Fibroblast of the conjunctiva (primary cell): ENCODE data around the gene ZNF92.
"Not testable (repeated sequence)": the region's sequence is repeated elsewhere in the genome, so short reads cannot be mapped to it uniquely, and the experiment has no call there.

ENCODE experiments used
- DNase-seq: peaks from one replicate; pipeline ENCODE4 v3.0.0-alpha.2; 2010; ENCODE audit warnings: low read depth

Gene ZNF92

DNA sequence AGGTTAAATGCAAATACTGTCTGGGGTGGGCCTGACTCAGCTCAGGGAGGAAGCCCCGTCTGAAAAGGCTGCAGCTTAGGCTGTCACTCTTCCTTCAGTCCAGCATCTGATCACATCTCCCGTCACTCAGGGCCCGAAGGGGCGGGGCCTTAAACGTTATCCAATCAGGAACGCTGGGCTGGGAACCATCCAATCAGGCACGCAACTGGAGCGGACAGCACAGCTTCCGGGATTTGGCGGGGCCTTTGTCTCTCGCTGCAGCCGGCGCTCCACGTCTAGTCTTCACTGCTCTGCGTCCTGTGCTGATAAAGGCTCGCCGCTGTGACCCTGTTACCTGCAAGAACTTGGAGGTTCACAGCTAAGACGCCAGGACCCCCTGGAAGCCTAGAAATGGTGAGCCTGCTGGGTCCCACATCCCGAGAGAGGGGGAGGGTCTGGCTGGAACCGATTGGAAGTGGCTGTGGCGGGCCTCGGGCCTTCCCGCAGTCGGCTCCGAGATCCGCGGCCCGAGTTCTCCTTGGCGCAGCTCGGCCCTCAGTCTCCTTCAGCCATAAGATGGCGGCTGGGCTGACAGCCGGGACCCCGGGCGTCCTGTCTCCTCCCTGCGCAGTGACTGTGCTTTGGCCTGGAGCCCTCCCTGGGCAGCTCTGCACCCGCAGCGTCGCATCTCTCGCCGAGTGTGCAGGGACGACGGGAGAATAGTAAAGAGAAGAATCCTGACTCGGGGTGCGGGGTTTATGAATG is at the start of gene ZNF92:
ZNF92 (plus strand) TSS at position 248 of the 744 bp plus-strand sequence; CDS start at position 391, 143 bp downstream.
- peak; percentile 88 for DNase-seq

DNA sequence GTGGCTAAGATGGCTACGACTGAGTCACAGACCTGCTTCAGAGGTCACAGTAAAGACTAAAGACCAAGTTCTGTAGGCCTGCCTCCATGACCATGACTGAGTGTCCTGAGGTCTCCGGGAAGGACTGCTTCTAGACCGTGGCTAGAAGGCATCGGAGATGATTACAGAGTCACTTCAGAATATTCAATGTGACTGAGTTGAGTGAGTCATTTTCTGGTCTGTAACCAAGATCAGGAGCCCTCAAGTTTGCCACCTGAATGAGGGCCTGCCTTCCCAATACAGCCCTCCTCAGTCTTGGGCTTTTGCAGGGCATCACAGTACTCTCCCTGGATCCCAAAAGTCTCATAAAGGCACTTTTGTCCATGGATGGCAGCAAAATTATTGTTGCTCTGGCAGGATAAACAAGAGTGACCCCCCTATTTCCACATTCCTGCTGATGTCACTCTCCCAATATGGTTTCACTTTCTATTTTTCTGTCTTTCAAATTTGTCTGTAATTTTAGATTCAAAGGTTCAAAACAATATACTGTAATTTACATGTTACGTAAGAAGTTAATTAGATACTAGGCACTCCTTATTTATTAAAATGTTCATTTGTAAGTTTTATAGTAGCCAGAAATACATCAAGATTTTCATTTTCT is 47.7 kb upstream of the ZNF92 start:
- DNase-seq, result no peak

DNA sequence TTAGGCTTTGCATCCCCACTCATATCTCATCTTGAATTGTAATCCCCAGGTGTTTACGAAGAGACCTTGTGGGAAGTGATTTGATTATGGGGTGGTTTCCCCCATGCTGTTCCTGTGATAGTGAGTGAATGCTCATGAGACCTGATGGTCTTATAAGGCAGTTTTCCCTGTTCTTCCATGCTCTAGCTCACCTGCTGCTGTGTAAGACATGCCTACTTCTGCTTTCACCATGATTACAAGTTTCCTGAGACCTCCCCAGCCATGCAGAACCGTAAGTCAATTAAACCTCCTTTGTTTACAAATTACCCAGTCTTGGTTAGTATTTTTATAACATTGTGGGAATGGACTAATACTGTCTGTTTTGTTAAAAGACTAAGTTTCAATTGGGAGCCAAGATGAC is 35.3 kb upstream of the ZNF92 start:
- DNase-seq, result no peak

DNA sequence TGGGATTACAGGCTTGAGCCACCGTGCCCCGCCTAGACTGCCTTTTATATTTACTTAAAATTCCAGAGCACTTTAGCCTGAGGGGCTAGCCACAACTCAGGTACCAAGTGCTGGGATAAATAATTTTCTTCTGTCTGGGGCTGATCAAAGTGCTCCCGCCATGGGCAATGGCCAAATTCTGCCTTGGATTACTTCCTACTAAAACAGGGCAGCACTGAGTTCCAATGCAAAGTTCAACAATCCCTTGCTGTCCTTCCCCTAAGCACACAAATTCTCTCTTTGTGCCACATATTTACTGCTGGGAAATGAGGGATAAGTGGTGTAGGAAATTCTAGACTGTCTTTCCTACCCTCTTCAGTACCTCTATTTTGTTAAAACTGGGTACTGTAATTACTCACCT is 34.4 kb upstream of the ZNF92 start:
- DNase-seq, result no peak

DNA sequence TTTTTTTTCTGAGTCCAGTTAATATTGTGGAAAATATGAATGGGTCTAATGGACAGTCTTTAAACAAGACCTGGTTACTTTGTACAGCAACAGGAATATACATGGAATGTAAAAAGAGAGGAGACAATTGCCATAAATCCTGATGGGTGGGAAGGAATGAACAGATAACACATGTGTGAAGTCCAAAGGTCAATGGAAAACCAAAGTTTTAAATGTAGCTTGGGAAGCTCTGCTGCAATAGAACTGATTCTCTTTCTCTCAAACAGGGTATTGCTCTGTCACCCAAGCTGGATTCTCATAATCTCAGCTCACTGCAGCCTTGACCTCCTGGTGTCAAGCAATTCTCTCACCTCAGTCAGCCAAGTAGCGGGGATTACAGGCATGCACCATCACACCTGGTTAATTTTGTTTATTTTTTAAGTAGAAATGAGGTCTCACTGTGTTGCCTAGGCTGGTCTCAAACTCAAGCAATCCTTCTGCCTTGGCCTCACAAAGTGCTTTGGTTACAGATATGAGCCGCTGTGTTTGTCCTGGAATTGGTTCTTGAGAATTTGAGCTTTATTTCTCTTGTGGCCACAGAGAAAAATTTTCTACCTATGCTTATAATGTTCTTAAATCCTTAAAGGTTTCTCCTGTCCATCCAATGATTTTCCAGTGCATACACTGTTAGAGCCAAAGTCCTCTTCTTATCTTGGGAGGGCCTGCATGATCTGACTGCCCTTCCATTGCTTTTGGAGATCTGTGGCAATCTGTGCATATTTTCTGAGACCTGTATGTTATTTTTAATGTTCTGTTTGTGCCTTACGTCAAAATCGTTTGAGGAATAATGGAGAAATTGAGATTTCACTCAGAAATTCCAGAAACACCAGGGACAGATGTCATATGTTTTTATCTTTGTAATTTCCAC is 30.7 kb upstream of the ZNF92 start:
- DNase-seq, result no peak

DNA sequence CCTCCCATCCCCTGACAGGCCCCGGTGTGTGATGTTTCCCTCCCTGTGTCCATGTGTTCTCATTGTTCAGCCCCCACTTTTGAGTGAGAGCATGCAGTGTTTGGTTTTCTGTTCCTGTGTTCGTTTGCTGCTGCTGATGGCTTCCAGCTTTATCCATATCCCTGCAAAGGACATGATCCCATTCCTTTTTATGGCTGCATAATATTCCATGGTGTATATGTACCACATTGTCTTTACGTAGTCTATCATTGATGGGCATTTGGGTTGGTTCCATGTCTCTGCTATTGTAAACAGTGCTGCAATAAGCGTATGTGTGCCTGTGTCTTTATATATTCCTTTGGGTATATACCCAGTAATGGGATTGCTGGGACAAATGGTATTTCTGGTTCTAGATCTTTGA is 29.1 kb upstream of the ZNF92 start:
- not testable (repeated sequence) for DNase-seq

DNA sequence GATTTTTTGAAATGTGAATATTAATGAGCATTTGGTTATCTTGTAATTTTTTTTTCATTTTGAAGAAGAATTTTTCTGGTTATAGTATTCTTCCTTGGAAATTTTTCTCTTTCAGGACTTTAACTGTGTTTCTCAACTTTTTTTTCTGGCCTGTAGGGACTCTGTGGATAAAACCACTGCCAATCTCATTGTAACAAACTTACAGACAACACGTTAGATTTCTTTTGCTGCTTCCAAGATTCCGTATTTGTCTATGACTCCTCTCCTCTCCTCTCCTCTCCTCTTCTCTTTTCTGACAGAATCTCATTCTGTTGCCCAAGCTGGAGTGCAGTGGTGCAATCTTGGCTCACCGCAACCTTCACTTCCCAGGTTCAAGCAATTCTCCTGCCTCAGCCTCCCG is 19.4 kb upstream of the ZNF92 start:
- DNase-seq, result no peak

DNA sequence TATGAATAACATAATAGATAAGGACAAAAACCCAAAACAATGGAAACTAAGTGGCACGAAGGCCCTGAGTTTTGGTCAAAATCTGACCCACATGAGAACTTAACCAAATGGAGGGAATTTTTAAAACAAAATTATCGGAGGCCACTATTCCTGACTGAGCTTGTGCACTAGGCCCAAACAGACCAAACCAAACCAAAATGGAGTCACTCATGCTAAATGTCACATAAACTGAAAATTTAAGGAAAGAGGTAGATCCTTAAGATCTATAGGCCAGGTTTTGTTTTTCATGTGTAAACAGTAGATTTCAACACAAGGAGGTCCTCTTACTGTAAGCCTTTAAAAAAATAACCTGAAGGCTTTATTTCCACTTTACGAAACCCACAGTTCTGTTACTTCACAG is 3.8 kb upstream of the ZNF92 start:
- DNase-seq, result no peak

DNA sequence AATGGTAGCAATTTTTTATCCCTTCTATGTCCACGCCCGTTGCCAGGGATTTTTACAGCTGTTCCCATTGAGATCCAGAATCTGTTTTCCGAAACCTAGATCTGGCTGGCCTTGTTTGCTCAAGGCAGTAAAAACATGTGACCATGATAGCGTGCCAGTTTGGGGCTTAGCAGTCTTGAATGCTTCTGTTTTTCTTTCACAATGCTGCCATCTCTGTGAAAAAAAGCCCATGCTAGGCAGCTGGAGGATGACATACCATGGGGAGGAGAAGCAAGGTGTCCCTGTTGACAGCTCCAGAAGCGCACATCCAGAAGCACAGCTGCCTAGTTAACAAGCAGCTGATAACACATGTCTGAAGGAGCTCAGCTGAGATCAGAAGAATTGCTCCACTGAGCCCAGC is 2.2 kb upstream of the ZNF92 start:
- DNase-seq, result peak; percentile 2

DNA sequence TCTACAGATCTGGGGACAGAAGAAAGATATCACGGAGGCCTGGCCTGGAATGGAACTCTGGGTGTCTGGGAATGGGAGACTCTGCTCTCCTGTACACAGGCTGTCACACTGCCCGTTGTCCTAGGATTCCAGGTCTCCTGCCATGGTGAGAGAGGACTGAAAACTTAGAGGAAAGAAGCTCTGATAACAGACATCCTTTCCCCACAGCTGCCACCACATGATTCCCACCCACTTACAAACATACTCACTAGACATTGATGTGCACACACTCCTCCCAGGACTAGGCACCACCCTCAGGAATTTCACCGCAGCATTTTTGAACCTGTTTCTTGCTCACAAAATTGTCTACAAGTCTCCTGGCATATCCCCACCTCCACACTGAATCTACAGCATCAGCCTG is 5.7 kb downstream of the ZNF92 start:
- DNase-seq, result no peak

DNA sequence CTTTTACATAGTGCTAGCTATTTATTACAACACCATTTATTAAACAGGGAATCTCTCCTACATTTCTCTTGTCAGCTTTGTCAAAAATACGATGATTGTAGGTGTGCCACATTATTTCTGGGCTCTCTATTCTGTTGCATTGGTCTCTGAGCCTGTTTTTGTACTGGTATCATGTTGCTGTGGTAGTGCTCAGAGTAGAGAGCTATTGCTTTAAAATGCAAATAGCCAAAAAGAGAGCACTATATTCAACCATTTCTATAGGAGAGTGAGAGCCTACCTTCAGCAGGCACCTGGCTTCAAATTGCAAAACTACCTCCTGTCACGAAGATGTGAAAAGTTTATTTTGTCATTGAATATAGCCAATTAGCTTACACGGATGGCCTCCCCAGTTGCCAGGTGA is 8.1 kb downstream of the ZNF92 start:
- no peak for DNase-seq

DNA sequence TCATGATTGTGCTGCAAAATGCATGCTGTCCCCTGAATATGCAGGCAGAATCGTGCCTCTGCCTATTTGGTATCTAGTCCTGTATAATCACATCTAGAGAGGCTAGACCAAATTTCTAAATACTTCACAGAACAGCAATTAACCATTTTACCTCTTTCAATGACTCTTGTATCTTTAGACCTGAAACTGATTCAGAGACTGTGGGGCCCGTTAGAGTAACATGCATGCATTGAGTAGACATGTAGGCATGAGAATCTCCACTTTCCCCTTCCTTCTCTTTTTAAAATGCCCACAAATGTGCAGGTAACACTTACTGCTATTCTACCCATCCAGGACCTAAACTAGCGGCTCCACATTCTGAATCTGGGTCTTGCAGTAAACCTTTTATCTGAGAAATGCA is 8.8 kb downstream of the ZNF92 start:
- DNase-seq, result no peak

DNA sequence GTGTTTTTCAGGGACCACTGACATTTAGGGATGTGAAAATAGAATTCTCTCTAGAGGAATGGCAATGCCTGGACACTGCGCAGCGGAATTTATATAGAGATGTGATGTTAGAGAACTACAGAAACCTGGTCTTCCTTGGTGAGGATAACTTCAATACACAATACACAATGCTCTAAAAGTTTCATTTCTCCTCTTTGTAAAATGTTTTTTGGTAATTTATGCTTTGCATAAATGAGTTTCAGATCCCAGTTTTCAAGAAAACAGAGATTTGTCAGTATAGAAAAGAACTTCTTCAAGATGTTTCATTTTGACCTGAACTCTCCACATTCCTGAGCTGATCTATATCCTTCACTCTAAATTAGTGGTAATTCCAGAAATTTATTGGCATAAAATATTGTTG is 14.2 kb downstream of the ZNF92 start:
- no peak for DNase-seq

DNA sequence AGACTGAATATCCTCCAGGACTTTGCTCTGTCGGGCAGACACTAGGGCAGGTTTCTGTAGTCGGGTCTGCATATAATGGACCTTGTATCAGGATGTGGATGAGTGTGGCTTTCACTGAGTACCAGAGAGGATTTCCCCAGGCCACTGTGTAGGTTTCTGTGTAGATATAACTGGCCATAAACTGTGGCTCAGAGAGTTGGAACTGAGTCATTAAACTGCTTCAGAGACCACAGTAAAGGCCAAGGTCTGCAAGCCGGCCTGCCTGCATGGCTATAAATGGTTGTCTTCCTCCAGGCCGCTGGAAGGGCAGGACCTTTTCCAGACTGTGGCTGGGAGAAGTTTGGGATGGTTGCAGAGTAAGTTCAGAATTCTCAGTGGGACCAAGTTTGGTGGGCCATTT is 16.9 kb downstream of the ZNF92 start:
- DNase-seq, result no peak

DNA sequence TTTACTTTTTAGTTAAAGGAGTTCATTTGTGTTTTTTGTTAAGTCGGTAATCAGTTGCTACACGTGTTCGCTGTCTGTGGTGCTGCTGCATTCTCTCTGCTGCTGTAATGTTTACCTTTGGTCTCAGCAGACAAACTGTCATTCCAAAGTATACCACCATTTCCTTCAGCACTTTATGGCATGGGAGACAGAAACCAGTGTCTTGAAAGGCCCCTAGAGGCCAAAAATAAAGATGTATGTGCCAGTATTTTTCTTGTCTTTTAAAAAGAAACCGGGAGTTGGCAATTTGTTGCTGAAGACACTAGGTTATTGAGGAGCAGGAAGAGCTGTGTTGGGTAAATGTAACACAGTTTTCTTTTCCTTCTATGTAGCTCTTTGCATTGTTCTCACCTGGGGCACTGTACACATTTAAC is 24.1 kb downstream of the ZNF92 start:
- DNase-seq, result no peak

DNA sequence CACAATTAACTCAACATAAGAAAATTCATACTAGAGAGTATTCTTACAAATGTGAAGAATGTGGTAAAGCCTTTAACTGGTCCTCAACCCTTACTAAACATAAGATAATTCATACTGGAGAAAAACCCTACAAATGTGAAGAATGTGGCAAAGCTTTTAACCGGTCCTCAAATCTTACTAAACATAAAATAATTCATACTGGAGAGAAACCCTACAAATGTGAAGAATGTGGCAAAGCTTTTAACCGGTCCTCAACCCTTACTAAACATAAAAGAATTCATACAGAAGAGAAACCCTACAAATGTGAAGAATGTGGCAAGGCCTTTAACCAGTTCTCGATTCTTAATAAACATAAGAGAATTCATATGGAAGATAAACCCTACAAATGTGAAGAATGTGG is 25.0 kb downstream of the ZNF92 start:
- not testable (repeated sequence) for DNase-seq

DNA sequence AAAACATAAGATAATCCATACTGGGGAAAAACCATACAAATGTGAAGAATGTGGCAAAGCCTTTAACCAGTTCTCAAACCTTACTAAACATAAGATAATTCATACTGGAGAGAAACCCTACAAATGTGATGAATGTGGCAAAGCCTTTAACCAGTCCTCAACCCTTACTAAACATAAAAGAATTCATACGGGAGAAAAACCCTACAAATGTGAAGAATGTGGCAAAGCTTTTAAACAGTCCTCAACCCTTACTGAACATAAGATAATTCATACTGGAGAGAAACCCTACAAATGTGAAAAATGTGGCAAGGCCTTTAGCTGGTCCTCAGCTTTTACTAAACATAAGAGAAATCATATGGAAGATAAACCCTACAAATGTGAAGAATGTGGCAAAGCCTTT is 25.4 kb downstream of the ZNF92 start:
- DNase-seq, result not testable (repeated sequence)

DNA sequence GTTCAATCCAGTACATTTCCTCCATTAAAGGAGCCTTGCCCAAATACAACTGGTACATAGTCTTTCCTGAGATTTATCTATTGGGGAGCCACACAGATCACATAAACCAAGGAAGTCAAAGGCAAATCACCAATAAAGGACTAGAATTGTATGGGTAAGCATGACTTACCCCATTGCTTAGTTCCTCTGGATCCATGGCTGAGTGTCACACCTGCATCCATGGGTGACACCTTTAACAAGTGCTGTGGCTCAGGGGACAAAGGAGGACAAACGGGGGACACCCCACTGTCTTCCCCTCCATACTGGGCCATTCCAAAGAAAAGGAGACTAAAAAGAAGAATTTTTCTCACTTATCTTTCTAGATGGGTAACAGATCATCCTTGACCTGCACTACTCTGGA is 30.4 kb downstream of the ZNF92 start:
- no peak for DNase-seq

DNA sequence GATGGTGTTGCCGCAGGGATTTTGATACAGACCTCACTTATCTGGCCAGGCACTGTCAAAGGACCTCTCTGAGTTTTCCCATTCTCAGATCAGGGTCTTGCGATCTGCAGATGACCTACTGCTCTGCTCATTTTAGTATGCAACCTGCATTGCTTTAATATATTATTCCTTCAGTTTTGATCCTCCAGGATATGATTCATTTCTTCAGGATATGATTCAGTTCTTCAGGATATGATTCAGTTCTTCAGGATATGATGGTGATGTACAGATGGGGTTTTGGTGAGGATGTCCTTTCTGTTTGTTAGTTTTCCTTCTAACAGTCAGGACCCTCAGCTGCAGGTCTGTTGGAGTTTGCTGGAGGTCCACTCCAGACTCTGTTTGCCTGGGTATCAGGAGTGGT is 33.1 kb downstream of the ZNF92 start:
- DNase-seq, result not testable (repeated sequence)

DNA sequence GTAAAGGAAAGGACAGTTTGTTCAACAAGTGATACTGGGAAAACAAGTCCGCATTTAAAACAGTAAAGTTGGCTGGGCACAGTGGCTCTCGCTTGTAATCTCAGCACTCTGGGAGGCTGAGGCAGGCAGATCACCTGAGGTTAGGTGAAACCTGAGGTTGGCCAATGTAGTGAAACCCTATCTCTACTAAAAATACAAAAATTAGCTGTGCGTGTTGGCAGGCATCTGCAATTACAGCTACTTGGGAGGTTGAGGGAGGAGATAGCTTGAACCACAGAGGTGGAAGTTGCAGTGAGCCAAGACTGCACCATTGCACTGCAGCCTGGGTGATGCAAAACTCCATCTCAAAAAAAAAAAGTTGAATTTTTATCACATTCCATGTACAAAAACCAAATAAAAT is 35.7 kb downstream of the ZNF92 start:
- no peak for DNase-seq

DNA sequence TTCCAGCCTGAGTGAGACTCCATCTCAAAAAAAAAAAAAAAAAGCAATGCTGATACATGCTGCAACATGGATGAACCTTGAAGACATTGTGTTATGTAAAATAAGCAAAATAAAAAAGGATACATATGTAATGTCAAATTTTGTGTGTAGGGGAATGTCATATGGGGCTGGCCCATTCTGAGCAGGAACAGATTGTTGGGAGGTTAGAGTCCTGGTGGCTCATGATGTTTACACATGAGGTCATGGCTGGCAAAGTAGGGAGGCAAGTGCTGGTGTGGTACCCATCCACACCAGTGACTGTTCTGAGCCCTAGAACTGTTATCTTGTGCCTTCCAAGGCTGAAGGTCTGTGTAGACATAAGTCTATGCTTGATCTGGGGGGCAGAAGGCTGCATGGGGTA is 37.6 kb downstream of the ZNF92 start:
- no peak for DNase-seq

DNA sequence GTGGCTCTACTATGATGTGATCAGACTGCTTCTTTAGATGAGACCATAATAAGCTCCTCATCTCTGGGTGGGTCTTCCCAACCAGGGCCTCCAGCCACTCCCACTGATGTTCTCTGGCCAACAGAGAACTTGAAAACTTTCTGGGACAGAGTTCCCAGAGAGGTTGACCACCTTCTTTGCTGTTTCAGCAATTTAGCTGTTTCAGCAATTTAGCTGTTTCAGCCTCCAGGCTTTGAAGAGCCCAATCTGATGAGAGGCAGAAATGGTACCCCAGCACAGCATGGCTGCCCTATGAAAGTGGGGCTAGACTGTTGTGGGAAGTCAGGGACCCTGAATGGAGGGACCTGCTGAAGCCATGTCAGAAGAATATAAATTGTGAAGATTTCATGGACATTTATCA is 49.0 kb downstream of the ZNF92 start:
- DNase-seq, result no peak

DNA sequence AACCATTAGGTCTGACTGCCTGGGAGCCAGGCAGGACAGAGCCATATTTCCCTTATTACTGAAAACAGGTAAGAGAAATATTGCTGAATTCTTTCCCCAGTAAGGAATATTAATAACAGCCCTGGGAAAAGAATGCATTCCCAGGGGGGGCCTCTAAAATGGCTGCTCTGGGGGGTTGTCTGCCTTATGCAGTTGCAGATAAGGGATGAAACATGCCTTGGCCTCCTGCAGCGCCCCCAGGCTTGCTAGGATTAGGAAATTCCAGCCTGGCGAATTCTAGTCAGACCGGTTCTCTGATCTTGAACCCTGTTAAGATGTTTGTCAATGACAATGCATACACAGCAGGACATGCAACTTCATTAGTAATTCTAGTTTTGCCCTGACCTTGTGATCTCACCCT is 49.6 kb downstream of the ZNF92 start:
- DNase-seq, result not testable (repeated sequence)
